HCT116 (cell line): ENCODE results near the gene C9orf78. TPM values are rescaled to one million over a fixed set of nuclear protein-coding genes. Genes with fewer than 3 reads are reported as not detected.

Experiments
- ATAC-seq: fragments of 200-7000 bp; cut with Tn5 transposase; 2 replicates; pipeline ENCODE4 v1.9.1; 2020; ENCODE audit warnings: mild to moderate bottlenecking, moderate library complexity
- BruUV-seq: library from RNA; stranded (reverse); fragments of 400-500 nt; replicated peaks from 2 replicates; lab custom pipeline; 2021; lab: Mats Ljungman, UMichigan
- CTCF ChIA-PET: fragments of 300-600 bp; sonication (Branson Sonifier 250); formaldehyde crosslinking; loops from one replicate; lab custom pipeline; 2021; ENCODE audit warnings: antibody characterized with exemption; lab: Charles Lee
- POLR2A ChIA-PET: fragments of 300-600, 350-600 bp; sonication (Branson Sonifier 250); formaldehyde crosslinking; loops from one replicate; lab custom pipeline; 2021; ENCODE audit warnings: antibody characterized with exemption; lab: Charles Lee
- RAD21 ChIA-PET, 2 experiments: fragments of 300-600 bp; sonication (Branson Sonifier 250); formaldehyde crosslinking; loops; one replicate each; lab custom pipeline; 2023; ENCODE audit warnings: low total read pairs in 2 of 2; ENCODE audit not compliant: uncharacterized antibody in 2 of 2, unreplicated experiment in 2 of 2, low non-redundant PET in 1 of 2; lab: Charles Lee
- DNase-seq: peaks from one replicate; pipeline ENCODE4 v3.0.0-alpha.2; 2010; ENCODE audit warnings: low read depth, low spot score
- H2AFZ ChIP-seq: fragments of 200-600 bp; shearing (Covaris generic), sonication (generic); 2 replicates; pipeline ENCODE4 v1.6.1; 2017; ENCODE audit warnings: low read depth, mixed run types, mixed read lengths, antibody characterized with exemption, low read length; ENCODE audit not compliant: poor library complexity, severe bottlenecking
- H3K27ac ChIP-seq: 2 replicates; pipeline ENCODE4 v1.5.1; 2012; ENCODE audit warnings: low read depth, low read length
- H3K27me3 ChIP-seq: fragments of 200-600 bp; sonication (generic); 2 replicates; pipeline ENCODE4 v1.6.1; 2016; ENCODE audit warnings: mixed run types, low read length, mixed read lengths; ENCODE audit not compliant: insufficient read depth
- H3K36me3 ChIP-seq, 2 experiments: fragments of 200-500 bp in 1 of 2; fragments of 200-600 bp in 1 of 2; sonication (Bioruptor generic) in 1 of 2; sonication (generic) in 1 of 2; 2 replicates each; pipeline versions ENCODE4 v1.5.1 to v1.6.1; 2014 to 2016; ENCODE audit warnings: low read length in 2 of 2, inconsistent platforms in 1 of 2, mixed read lengths in 1 of 2, mixed run types in 1 of 2; ENCODE audit not compliant: insufficient read depth in 2 of 2, control insufficient read depth in 1 of 2
- H3K4me1 ChIP-seq, 2 experiments: fragments of 200-600 bp in 1 of 2; sonication (generic) in 1 of 2; 2 replicates each; pipeline versions ENCODE4 v1.5.1 to v1.6.1; 2012 to 2017; ENCODE audit warnings: low read length in 2 of 2, inconsistent platforms in 1 of 2, mild to moderate bottlenecking in 1 of 2, mixed read lengths in 1 of 2, mixed run types in 1 of 2, moderate library complexity in 1 of 2; ENCODE audit not compliant: insufficient read depth in 2 of 2, control insufficient read depth in 1 of 2
- H3K4me2 ChIP-seq: fragments of 200-600 bp; sonication (generic); 2 replicates; pipeline ENCODE4 v1.6.1; 2017; ENCODE audit warnings: mixed run types, low read length, mixed read lengths
- H3K4me3 ChIP-seq, 2 experiments: fragments of 200-600 bp in 1 of 2; sonication (generic) in 1 of 2; replicated peaks in 1 of 2; 2 replicates each; pipeline ENCODE4 v1.5.1; 2011 to 2016; ENCODE audit warnings: low read length in 2 of 2, control low read depth in 1 of 2, low read depth in 1 of 2, mild to moderate bottlenecking in 1 of 2, mixed read lengths in 1 of 2, mixed run types in 1 of 2
- H3K79me2 ChIP-seq: fragments of 200-600 bp; sonication (generic); 2 replicates; pipeline ENCODE4 v1.6.1; 2017; ENCODE audit warnings: mild to moderate bottlenecking, mixed run types, low read length, moderate library complexity, mixed read lengths; ENCODE audit not compliant: insufficient read depth
- H3K9ac ChIP-seq: fragments of 200-600 bp; sonication (generic); 2 replicates; pipeline ENCODE4 v1.6.1; 2016; ENCODE audit warnings: low read length, mixed read lengths
- H3K9me2 ChIP-seq: fragments of 200-600 bp; sonication (generic), shearing (Covaris generic); 2 replicates; pipeline ENCODE4 v1.6.1; 2017; ENCODE audit warnings: mixed run types, mild to moderate bottlenecking, moderate library complexity; ENCODE audit not compliant: insufficient read depth
- H3K9me3 ChIP-seq, 2 experiments: fragments of 200-500 bp in 1 of 2; fragments of 200-600 bp in 1 of 2; sonication (Bioruptor generic) in 1 of 2; sonication (generic) in 1 of 2; 2 replicates each; pipeline ENCODE4 v1.6.1; 2014 to 2017; ENCODE audit warnings: low read length in 2 of 2, mixed read lengths in 2 of 2, inconsistent platforms in 1 of 2, low read depth in 1 of 2, mild to moderate bottlenecking in 1 of 2, mixed run types in 1 of 2, moderate library complexity in 1 of 2; ENCODE audit not compliant: control insufficient read depth in 1 of 2, insufficient read depth in 1 of 2
- H4K20me1 ChIP-seq: fragments of 200-600 bp; sonication (generic), shearing (Covaris generic); 2 replicates; pipeline ENCODE4 v1.6.1; 2017; ENCODE audit warnings: mixed run types, mild to moderate bottlenecking, moderate library complexity; ENCODE audit not compliant: insufficient read depth
- ELF1 ChIP-seq: IDR thresholded peaks from 2 replicates; pipeline ENCODE4 v1.6.1; 2012; ENCODE audit warnings: low read depth, borderline replicate concordance
- FOSL1 ChIP-seq: IDR thresholded peaks from 2 replicates; pipeline ENCODE4 v1.6.1; 2012; ENCODE audit warnings: low read depth
- RAD21 ChIP-seq: IDR thresholded peaks from 2 replicates; pipeline ENCODE4 v1.6.1; 2012; ENCODE audit warnings: low read depth, mild to moderate bottlenecking
- SP1 ChIP-seq: IDR thresholded peaks from 2 replicates; pipeline ENCODE4 v1.6.1; 2012; ENCODE audit warnings: low read depth
- intact Hi-C: fragments of 100-400 bp; cut with micrococcal nuclease; formaldehyde crosslinking; loops from 2 replicates; pipeline ENCODE4 v1.10.0; 2022
- total RNA-seq: library from RNA; stranded (reverse); gene quantifications from one replicate; pipeline ENCODE4 v1.2.1, GENCODE V29; 2021; ENCODE audit not compliant: unreplicated experiment
- TF ChIP-seq, protein P1 (sequence below), 3 experiments: fragments of 200-600 bp in 1 of 3; sonication (generic) in 1 of 3; IDR thresholded peaks in 2 of 3; conservative IDR thresholded peaks in 1 of 3; 2 replicates each; pipeline ENCODE4 v1.5.1; 2012 to 2017; ENCODE audit warnings: low read depth in 2 of 3, low read length in 2 of 3, antibody characterized with exemption in 1 of 3, borderline replicate concordance in 1 of 3, control low read depth in 1 of 3, mild to moderate bottlenecking in 1 of 3, mixed read lengths in 1 of 3, mixed run types in 1 of 3, moderate library complexity in 1 of 3; ENCODE audit not compliant: insufficient read depth in 1 of 3
- TF ChIP-seq, protein P2 (sequence below): IDR thresholded peaks from 2 replicates; pipeline ENCODE4 v1.6.1; 2012
- TF ChIP-seq, protein P3 (sequence below): IDR thresholded peaks from 2 replicates; pipeline ENCODE4 v1.6.1; 2012

Gene C9orf78
- total RNA-seq, 1 experiment from 2014 or later: 41.4 TPM

DNA sequence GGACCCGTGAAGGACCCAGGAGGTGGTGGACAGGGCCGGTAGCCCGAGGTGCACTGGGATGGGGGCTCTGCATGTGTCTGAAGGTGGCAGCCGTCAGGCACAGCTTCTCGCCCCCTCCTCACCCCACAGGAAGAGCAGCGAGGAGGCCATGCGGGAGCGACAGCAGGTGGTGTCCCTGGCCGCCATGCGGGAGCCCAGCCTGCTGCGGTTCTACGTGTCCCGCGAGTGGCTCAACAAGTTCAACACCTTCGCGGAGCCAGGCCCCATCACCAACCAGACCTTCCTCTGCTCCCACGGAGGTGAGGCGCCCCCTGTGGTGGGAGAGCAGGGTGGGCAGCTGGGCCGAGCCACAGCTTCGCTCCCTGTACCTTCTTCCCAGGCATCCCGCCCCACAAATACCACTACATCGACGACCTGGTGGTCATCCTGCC lies 40.1 kb upstream of the C9orf78 start:
- Histone ChIP-seq H3K79me2 (no peaks in the 10 kb centered on the region), H2AFZ (no peak overlapping the region), H3K36me3 (no peaks in the 10 kb centered on the region), H3K9me2 (no peaks in the 10 kb centered on the region)
- RAD21 ChIA-PET: no interaction called here
- no TSS peak for BruUV-seq
- POLR2A ChIA-PET: no interaction called here
- ATAC-seq: peak; percentile 53; the same call in 1 of the 2 replicates
- CTCF ChIA-PET: no interaction called here
- no peak for DNase-seq
- intact Hi-C loops: no loop called here
- TF ChIP-seq, protein P1, sequence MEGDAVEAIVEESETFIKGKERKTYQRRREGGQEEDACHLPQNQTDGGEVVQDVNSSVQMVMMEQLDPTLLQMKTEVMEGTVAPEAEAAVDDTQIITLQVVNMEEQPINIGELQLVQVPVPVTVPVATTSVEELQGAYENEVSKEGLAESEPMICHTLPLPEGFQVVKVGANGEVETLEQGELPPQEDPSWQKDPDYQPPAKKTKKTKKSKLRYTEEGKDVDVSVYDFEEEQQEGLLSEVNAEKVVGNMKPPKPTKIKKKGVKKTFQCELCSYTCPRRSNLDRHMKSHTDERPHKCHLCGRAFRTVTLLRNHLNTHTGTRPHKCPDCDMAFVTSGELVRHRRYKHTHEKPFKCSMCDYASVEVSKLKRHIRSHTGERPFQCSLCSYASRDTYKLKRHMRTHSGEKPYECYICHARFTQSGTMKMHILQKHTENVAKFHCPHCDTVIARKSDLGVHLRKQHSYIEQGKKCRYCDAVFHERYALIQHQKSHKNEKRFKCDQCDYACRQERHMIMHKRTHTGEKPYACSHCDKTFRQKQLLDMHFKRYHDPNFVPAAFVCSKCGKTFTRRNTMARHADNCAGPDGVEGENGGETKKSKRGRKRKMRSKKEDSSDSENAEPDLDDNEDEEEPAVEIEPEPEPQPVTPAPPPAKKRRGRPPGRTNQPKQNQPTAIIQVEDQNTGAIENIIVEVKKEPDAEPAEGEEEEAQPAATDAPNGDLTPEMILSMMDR (IDR thresholded peaks at IDR 0.05 in 2 of 3, conservative IDR thresholded peaks at IDR 0.05 in 1 of 3; ENCODE audit: borderline replicate concordance in 1 of 3, insufficient read depth in 1 of 3, low read depth in 2 of 3, low read length in 2 of 3): peak in 2 of 3 experiments; percentile 22 to 29; a peak in 3 of 6 replicates
- no peak for TF ChIP-seq RAD21
- TF ChIP-seq, all 23 proteins: peak for 1
- no peaks in the 10 kb centered on the region for H3K27me3 ChIP-seq
- no peak overlapping the region for H3K27ac ChIP-seq
- H3K4me1 ChIP-seq: no peaks in the 10 kb centered on the region
- H3K4me2 ChIP-seq: no peak overlapping the region
- H3K9ac ChIP-seq: no peak overlapping the region
- H3K4me3 ChIP-seq: no peak overlapping the region
- no peaks in the 10 kb centered on the region for H4K20me1 ChIP-seq
- no peaks in the 10 kb centered on the region for H3K9me3 ChIP-seq

DNA sequence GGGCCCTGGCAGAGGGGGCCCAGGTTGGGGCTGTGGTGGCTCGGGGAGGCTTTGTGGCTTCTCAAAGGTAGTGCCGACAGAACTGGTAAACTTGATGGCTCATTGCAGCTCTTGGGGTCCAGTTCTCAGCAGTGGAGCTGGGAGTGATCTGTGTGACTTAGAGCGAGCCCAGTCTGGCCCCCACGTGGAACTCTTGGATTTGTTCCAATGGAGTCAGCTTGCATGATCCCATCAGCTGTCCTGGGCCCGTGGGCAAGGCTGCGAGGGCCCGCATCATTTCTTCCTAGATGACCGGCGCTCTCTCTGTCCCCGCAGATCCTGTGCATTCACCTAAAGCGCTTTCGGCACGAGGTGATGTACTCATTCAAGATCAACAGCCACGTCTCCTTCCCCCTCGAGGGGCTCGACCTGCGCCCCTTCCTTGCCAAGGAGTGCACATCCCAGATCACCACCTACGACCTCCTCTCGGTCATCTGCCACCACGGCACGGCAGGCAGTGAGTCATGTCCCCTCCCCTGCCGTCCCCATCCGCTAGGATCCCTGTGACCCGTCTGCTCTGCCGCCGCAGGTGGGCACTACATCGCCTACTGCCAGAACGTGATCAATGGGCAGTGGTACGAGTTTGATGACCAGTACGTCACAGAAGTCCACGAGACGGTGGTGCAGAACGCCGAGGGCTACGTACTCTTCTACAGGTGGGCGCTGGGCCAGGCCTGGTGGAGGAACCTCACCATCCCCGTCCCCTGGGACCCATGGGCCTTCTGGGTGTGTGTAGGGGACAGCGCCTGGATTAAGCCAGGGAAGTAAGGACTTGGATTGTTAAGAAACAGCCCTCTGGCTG lies 39.4 kb upstream of the C9orf78 start:
- Histone ChIP-seq H3K4me2 (no peak overlapping the region), H2AFZ (no peak overlapping the region), H3K36me3 (no peaks in the 10 kb centered on the region), H3K79me2 (no peaks in the 10 kb centered on the region)
- BruUV-seq: no TSS peak
- no peak for TF ChIP-seq ELF1
- no peak for TF ChIP-seq FOSL1
- TF ChIP-seq, protein P2, sequence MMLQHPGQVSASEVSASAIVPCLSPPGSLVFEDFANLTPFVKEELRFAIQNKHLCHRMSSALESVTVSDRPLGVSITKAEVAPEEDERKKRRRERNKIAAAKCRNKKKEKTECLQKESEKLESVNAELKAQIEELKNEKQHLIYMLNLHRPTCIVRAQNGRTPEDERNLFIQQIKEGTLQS: no peak
- TF ChIP-seq, protein P3, sequence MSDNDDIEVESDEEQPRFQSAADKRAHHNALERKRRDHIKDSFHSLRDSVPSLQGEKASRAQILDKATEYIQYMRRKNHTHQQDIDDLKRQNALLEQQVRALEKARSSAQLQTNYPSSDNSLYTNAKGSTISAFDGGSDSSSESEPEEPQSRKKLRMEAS: no peak
- no peak for TF ChIP-seq SP1
- TF ChIP-seq, all 23 proteins: peak for 0
- Histone ChIP-seq H3K27ac (no peak overlapping the region), H3K27me3 (no peaks in the 10 kb centered on the region), H3K9ac (no peak overlapping the region), H3K4me3 (no peak overlapping the region), H3K9me3 (no peaks in the 10 kb centered on the region), H4K20me1 (no peaks in the 10 kb centered on the region), H3K4me1 (no peaks in the 10 kb centered on the region), H3K9me2 (no peaks in the 10 kb centered on the region)
- ChIA-PET POLR2A (no interaction called here), CTCF (no interaction called here), RAD21 (no interaction called here)
- intact Hi-C loops: no loop called here
- ATAC-seq: no peak
- no peak for DNase-seq
